Raji (cell line): Measurements from ENCODE around the gene TANK.

Experiments used
- POLR2A ChIP-seq: IDR thresholded peaks from 2 replicates; pipeline ENCODE4 v1.6.1; 2011; ENCODE audit warnings: low read depth, low read length, control low read depth; ENCODE audit not compliant: insufficient read depth

Gene TANK

GRCh38 chr2:161265874-161266273 lies 105.6 kb downstream of the TANK start:
- TF ChIP-seq POLR2A: no peak

- no peak for TF ChIP-seq POLR2A
Observed at GRCh38 chr2:161269111-161269510, 108.9 kb downstream of the TANK start.

- TF ChIP-seq POLR2A: no peak
Observed at GRCh38 chr2:161273038-161273760, 113.0 kb downstream of the TANK start.

- no peak for TF ChIP-seq POLR2A
Observed at GRCh38 chr2:161283926-161284325, 123.7 kb downstream of the TANK start.
